ENCODE data around the gene CUBN.

Gene CUBN

GRCh38 chr10:17066807-17067206 is 62.8 kb downstream of the CUBN start:
- DNase-seq: no peak

- no peak for DNase-seq
Observed at GRCh38 chr10:17066000-17066399, 63.6 kb downstream of the CUBN start.

DNA sequence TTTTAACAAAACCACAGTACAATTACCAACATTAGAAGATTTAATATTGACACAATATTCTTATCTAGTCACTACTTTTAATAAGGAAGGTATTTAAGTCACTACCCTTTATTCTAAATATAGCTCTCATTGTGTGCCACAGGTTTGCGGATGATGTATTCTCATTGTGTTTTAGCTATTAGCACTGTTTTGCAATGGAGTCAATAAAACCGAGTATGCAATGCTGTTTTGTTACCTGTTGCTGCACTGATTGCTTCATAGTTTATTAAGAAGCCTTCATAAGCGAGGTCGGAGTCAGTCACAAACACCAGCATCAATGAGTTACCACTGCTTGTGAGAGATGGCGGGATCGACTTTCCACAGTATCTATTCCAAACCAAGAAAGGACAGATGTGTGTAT is 64.3 kb downstream of the CUBN start:
- no peak for DNase-seq

- no peak for DNase-seq
Observed at GRCh38 chr10:17064435-17064834, 65.2 kb downstream of the CUBN start.

- no peak for DNase-seq
Observed at GRCh38 chr10:17062955-17063484, 66.6 kb downstream of the CUBN start.

GRCh38 chr10:17062493-17062892 is 67.1 kb downstream of the CUBN start:
- DNase-seq: no peak

GRCh38 chr10:17062009-17062408 is 67.6 kb downstream of the CUBN start:
- no peak for DNase-seq

- DNase-seq: no peak
Observed at GRCh38 chr10:17061418-17061817, 68.2 kb downstream of the CUBN start.

- no peak for DNase-seq
Observed at GRCh38 chr10:17060289-17060688, 69.3 kb downstream of the CUBN start.

- no peak for DNase-seq
Observed at GRCh38 chr10:17059197-17059688, 70.4 kb downstream of the CUBN start.

- DNase-seq: no peak
Observed at GRCh38 chr10:17058093-17058492, 71.5 kb downstream of the CUBN start.

DNA sequence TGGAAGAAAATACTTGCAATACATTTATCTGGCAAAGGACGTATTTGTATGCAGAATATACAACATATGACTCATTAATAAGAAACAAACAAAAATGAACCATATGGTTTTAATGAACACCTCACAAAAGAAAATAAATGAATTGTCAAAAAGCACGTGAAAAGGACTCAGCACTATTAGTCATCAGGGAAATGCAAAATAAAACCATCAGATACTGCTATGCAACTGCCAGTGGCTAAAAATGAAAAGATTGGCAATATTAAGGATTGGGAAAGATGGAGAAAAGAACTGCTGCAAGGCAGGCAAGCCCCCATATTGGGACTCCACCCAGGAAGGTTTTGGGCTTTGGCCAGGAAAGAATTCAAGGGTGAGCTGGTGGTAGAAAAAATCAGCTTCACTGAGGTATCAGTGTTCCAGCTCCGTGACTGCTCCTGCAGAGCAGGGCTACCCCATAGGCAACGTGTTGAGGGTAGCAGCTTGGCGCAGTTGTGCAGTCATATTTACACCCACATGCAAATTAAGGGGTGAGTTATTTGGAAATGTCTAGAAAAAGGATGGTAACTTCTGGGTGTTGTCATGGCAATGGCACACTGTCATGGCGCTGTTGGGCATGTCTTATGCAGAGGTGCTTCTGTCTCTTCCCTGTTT is 72.7 kb downstream of the CUBN start:
- no peak for DNase-seq

DNA sequence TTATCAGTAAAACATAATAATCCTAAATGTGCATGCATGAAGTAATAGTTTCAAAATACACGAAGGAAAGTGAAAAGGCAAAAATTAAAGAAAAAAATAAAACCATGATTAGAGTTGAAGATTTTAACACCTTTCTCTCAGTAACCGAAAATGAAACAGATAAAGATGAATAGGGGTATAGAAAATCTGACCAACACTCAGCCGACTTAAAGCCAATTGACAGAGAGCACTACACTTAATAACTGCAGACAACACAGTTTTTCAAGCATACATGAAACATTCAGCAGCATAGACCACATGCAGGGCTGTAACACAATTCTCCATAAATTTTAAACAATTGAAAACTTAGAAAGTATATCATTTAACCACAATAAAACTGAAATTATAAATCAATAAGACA is 76.1 kb downstream of the CUBN start:
- DNase-seq: no peak

GRCh38 chr10:17053061-17053460 is 76.5 kb downstream of the CUBN start:
- no peak for DNase-seq

DNA sequence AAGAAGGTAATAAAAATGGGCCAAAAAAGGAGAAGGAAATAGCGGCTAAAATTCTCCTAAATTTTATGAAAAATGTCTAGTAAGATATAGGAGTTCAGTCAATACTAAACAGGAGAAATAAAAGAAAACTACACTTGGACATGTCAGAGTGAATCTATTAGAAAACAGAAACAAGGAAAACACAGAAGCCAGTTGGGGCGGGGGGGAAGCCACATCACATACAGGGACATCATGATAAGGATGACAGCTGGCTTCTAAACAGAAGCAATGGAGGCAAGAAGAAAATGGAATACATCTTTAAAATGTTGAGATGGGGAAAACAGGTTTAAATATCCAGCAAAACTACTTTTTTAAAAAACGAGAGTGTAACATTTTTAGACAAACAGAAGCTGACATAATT is 77.8 kb downstream of the CUBN start:
- no peak for DNase-seq

- DNase-seq: no peak
Observed at GRCh38 chr10:17049195-17049594, 80.4 kb downstream of the CUBN start.

DNA sequence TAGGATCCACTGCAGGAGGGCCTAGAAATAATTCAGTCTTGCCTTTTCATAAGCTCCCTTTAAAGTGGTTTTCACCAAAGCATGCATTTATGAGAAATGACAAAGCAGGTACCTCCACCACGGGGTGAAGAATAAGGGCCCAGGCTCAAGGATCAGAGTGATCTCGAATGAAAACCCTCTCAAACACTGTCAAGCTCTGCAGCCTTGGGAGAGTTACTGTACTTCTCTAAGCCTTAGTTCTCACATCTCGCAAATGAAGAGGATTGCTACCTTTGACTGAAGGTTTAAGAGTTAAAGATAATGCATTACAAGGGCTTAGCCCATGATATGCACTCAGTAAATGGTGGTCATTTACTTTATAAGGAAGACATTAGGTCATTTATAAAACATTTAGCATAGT is 81.7 kb downstream of the CUBN start:
- no peak for DNase-seq

GRCh38 chr10:17046989-17047388 is 82.6 kb downstream of the CUBN start:
- DNase-seq: no peak

- DNase-seq: no peak
Observed at GRCh38 chr10:17043586-17043985, 86.0 kb downstream of the CUBN start.

DNA sequence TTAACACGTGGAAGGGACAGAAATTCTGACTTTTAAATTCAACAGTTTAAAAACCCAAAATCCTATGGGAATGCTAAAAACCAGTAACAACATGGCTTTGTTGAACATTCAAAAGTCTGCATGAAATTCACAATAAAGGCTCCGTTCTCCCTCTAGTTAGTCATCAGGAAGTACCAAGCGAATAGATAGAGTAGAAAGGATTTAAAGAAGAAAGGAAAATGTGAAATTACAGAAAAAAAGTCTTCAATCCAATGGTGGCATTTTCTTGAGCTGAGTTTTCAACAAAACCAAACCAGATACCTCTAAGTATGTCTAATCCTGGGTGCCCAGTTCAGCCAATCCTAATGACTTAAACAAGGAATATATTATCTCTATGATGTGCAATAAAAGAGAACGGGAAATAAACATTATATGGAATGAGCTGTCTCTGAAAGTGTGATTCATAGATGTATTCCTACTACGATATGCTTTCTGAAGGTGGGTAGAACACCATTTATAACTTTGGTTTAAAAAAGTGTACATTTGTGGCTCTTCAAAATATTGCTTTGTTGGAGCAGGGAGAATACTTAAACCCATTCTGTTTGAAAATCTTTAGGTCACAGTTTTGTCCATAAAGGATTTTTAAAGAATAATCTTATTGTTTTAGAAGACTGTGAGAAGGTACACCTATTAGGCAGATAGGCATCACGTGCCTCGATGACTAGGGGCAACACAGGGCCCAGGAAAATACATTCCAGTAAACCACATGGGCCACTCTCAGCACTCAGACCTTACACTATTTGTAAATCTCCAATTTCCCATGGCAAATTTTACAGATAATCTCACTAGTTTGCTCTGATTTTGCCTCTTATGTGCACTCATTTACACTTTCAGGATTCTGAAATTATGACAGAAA is 87.7 kb downstream of the CUBN start:
- no peak for DNase-seq

GRCh38 chr10:17038627-17039026 is 91.0 kb downstream of the CUBN start:
- DNase-seq: no peak

DNA sequence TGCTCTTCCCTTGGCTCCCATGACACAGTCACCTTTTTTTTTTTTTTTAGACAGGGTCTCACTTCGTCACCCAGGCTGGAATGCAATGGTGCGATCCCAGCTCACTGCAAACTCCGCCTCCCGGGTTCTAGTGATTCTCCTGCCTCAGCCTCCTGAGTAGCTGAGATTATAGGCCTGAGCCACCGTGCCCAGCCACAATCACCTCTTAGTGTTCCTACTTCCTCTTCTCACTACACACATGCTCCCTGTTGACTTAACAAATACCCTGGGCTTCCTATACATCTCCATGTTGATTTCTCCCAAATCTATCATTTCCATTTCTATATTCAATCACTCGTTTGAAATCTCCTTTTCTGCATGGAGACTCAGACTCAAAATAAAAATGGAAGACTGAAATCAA is 91.7 kb downstream of the CUBN start:
- DNase-seq: no peak

GRCh38 chr10:17035446-17035845 is 94.2 kb downstream of the CUBN start:
- DNase-seq: no peak

All from NCI-H446 treated with DMSO at 0.1 percent for 48 hours (cell line).